ENCODE data around the gene PIGN.

The PIGN gene, protein sequence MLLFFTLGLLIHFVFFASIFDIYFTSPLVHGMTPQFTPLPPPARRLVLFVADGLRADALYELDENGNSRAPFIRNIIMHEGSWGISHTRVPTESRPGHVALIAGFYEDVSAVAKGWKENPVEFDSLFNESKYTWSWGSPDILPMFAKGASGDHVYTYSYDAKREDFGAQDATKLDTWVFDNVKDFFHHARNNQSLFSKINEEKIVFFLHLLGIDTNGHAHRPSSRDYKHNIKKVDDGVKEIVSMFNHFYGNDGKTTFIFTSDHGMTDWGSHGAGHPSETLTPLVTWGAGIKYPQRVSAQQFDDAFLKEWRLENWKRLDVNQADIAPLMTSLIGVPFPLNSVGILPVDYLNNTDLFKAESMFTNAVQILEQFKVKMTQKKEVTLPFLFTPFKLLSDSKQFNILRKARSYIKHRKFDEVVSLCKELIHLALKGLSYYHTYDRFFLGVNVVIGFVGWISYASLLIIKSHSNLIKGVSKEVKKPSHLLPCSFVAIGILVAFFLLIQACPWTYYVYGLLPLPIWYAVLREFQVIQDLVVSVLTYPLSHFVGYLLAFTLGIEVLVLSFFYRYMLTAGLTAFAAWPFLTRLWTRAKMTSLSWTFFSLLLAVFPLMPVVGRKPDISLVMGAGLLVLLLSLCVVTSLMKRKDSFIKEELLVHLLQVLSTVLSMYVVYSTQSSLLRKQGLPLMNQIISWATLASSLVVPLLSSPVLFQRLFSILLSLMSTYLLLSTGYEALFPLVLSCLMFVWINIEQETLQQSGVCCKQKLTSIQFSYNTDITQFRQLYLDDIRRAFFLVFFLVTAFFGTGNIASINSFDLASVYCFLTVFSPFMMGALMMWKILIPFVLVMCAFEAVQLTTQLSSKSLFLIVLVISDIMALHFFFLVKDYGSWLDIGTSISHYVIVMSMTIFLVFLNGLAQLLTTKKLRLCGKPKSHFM

DNA sequence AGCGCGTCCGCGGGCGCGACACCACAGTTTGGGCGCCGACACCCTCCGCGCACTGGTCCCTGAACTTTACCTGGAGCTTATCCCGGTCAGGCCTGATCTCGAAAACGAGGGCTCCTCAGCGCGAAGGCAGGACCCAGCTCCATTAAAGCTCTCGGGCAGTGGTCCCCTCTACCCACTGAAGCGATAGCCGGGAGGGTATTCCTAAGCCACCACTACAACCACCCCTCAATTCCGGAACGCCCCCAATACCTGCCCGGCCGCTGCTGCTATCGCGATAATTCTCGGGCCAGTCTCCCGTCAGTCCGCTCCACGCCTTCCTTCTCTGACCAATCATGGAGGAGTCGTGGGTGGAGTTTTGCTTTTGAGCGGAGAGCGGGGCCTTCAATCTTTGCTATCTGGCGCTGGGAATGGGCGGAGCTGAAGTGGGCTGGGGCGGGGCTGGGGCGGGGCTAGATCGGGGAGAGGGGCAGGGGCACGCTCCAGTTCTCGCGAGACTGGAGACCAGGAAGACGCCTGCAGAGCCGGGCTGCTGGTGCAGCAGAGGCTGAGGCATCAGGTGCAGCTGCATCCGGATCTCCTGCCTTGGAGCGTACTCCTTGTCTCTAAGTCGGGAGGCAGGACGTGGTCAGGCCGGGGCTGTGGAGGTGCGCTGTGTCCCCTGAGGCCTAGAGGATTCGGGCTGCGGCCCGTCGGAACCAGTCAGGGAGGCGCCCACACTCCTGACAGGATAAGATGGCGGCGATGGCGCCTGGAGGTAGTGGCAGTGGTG is at the start of gene PIGN, which contains the start of gene RELCH:
TSS of gene PIGN (minus strand) at position 283 of the 769 bp plus-strand sequence. CDS start 25,703 bp downstream, outside the sequence.
TSS of gene RELCH (plus strand) at position 482 of the 769 bp plus-strand sequence. CDS start at position 733, 251 bp downstream.
- peak; percentile 89 to 93 for DNase-seq

DNA sequence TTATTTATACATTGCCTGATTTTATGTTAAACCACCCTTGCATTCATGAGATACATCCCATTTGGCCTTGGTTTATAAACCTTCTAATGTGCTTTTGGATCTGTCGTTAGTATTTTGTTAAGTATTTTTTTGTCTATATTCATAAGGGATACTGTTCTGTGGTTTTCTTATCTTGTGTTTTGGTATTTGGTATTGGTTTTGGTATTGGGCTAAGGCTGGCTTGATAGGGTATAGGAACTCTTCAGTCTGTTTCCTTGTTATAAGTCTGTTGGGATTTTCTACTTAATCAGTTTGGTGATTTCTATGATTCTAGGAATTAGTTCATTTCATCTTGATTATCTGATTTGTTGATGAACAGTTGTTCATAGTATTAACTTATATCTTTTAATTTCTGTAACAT is 49.4 kb upstream of the PIGN start:
- DNase-seq, result no peak

DNA sequence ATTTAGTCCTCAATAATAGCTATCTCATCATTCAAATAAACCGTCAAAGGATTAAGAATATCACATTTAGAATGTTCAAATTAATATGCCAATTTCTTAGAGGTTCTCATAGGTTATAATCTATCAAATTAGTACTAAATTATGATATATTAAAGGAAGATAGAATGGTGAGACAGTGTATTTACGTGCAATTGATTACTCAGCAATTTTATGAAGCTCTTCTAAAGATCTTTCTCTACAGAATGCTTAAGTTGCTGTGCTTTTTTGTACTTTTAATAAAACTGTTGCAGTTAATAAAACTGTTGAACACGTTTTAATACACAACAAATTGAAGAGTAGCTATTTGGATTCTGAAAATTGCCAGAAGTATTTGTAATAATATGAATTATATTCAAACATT is 39.2 kb upstream of the PIGN start:
- DNase-seq, result no peak

DNA sequence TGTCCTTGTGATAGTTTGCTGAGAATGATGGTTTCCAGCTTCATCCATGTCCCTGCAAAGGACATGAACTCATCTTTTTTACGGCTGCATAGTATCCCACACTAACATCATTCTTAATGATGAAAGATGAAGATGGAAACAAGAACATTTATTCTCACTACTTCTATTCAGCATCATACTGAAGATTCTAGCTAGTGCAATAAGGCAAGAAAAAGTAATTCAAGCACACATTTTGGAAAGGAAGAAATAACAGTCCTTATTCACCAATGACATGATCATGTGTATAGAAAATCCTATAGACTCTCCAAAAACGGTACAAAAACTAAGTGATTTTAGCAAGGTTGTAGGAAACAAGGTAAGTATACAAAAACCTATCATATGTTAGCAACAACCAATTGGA is 37.4 kb upstream of the PIGN start:
- no peak for DNase-seq

DNA sequence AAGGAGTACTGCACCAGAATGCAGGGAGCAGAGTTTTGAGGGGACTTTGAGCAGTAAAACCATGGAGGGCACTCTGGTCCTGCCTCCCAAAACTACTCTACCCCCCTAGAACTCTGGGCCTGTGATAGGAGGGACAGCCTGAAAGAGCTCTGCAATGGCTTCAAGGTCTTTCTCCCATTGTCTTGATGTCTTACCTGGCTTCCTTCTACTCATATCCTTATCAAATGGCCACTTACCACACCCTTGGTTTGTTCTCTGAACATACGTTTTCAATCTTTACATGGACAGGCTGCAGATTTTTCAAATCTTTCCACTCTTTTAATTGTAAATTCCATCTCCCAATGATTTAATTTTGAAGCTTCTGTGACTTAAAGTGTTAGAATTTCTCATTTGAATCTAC is 27.9 kb upstream of the PIGN start:
- DNase-seq, result no peak

DNA sequence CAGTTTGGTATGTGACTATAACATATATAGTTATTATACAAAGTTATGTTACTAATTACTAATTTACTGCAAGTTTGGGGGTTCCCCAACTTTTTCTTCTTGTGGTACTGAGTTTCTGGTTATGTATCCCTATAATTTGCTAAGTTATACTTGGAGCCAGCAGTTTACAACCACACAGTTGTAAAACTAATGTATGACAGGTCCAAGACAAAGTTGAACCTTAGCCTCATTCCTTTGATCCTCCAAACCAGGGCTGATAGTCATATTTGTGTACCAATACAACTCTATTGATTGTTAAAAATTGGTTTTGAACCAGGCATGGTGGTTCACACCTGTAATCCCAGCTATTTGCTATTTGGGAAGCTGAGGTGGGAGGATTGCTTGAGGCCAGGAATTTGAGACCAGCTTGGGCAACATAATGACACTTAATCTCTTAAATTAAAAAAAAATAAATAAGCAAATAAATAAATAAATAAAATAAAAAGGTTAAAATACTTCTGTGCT is 24.5 kb upstream of the PIGN start:
- no peak for DNase-seq

DNA sequence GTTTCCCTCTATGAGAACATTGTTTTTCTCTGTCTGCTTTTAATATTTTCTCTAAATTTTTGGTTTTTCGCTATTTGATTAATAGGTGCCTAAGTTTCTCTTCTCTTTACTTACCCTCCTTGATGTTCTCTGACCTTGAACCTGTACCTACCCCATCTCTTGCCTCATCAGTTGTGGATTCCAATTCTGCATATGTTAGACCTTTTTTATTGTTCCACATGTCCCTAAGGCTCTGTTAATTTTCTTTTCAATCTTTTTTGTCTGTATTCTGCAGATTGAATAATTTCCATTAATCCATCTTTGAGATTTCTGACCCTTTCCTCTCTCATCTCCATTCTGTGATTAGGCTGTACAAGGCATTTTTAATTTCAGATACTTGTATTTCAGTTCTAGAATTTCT is 23.3 kb upstream of the PIGN start:
- DNase-seq, result no peak

DNA sequence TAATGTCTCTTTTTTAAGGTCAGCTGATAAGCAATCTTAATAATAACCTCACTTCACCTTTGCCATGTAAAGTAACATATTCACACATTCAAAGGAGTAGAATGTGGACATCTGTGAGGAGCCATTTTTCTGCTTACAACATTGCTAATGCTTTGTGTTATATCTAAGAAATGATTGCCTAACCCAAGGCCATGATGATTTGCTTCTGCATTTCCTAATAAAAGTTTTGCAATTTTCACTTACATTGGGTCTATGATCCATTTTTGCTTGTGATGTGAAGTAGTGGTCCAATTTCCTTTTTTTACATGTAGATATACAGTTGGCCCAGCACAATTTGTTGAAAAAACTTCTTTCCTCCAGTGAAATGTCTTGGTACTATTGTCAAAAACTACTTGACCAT is 22.2 kb upstream of the PIGN start:
- DNase-seq, result no peak

DNA sequence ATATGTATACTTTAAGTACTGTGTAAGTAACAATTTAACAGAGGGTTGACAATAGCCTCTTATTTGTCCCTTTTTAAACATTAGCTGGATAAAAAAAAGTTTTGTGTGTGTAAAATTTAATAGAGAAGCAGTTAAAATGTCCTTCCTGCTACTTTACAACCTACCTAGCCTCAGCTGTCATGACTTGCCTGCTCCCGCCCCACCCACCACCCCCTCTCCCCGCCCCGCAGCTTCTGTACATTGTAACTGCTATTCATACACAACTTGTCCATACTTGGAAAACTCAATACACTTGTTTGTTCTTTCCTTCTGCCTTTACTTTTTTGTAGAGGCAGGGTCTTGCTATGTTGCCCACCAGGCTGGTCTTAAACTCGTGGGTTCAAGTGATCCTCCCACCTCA is 19.7 kb upstream of the PIGN start:
- DNase-seq, result no peak

DNA sequence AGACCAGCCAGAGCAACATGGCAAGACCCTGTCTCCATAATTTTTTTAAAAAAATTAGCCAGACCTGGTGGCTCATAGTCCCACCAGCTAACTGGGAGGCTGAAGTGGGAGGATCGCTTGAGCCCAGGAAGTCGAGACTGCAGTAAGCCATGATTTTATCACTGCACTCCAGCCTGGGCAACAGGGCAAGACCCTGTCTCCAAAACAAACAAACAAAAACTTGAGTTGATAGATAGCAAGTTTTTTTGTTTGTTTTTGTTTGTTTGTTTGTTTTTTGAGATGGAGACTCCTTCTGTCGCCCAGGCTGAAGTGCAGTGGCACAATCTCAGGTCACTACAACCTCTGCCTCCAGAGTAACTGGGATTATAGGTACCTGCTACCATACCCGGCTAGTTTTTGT is 19.0 kb upstream of the PIGN start:
- DNase-seq, result no peak

DNA sequence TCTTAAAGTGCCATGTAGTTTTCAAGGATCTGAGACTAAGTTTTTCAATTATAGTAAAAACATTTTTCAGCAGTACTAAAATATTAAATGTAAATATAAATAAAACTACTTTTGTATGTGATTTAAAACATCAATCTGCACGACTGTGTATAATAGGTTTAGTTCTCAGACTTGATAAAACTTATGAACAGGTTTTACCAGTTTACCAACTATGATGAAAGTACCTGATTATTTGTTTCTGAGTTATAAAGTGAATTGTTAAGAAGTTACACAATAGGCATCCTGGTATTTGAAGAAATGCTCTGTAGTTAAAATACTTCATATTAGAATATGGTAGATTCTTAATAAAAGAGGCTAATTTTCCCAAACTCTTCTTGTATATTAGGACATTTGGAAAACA is 15.0 kb upstream of the PIGN start:
- DNase-seq, result no peak

DNA sequence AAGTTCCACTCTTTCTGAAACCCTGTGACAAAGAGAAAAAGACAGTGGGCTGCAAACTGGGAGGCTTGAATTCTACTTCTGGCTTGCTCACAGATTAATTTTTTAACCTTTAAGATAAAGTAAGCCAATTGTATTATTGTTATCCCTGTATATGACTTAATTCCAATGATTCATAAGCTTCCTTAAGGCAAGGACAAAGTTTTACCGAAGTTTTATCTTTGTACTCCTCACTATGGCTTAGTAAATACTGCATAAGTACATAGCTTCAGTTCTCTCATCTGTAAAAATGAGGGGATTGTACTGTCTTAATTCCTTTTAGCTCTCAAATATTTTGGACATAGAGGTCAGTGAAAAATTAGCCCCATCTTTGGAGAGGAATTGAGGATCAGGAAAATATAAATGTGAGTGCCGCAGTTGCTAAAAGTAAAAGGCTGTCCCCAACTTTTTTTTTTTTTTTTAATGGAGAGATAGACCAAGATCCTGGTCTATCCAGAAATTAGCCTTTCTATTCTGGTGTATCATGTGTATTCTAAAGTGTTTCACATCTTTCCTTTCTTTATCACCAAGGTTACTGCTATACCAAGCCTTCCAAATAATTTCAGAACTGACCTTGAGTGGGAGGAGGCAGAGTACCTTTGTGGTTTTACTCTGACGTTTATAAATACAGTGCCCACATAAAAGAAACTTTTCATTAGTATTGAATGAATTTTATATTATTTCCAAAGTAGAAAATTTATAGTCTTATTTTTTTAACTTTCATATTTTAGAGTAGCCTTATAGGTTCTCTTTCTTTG is 13.5 kb upstream of the PIGN start:
- no peak for DNase-seq

DNA sequence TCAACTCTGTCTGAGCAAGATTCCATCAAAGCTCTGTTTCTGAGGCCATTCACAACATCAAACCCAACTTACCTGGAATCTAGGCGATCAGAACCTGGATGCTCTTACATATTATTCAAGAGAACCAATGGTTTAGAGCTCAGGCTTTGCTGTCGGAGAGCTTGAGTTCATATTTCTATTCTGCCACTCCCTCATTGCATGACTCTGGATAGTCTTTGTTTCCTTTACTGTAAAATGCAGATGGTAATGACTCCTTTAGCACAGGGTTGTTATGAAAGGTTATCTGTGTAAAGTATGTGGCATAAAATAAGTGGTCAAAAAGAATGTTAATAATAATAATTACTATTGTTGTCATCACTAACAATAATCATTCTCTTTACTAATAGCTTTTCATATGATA is 12.8 kb upstream of the PIGN start:
- no peak for DNase-seq

DNA sequence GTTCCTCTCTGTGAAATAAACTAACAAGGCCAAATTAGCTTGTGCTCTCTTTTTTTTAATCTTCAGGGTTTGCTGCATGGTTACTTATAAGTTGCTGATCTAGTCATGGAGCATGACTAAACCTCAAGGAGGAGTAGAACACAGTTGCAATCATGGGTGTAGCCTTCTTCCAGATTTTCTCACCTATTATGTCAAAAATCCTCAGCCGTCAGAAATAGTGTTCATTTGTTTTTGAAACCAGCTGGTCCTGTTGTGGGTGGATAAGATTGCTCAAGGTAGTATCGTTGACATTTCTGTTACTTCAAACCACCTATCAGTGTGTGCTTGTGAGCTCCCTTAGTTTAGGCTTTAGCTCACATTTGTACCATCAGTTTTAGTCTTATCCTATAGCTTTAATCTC is 11.4 kb upstream of the PIGN start:
- DNase-seq, result no peak

DNA sequence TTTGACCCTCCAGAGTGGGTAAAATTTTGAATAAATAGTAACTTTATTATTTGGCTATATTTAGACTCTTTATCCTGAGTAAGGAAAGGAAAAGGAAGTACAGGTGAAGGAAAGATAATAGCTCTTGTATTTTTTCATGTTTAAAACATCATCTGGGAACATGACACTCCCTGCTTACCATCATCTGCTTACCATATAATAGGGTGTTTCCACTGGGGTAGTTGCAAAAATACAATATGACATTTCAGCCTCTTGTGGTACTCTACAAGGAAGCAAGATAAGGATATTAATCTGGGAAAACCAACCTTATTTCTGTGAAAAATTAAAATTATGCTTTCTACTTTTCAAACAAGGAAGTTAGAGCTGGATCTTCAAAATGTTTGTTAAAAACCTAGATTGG is 10.1 kb upstream of the PIGN start:
- DNase-seq, result no peak

DNA sequence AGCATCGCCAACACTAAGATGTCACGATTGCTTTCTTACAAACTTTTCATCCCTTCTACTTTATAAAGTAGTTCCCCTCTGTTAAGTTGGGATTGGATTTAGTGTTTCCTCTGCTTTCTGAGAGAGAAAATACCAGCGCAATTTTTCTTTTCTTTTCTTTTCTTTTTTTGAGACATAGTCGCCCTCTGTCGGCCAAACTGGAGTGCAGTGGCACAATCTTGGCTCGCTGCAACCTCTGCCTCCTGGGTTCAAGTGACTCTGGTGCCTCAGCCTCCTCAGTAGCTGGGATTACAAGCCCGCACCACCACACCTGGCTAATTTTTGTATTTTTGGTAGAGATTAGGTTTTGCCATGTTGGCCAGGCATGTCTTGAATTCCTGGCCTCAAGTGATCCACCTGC is 9.2 kb upstream of the PIGN start:
- DNase-seq, result no peak

DNA sequence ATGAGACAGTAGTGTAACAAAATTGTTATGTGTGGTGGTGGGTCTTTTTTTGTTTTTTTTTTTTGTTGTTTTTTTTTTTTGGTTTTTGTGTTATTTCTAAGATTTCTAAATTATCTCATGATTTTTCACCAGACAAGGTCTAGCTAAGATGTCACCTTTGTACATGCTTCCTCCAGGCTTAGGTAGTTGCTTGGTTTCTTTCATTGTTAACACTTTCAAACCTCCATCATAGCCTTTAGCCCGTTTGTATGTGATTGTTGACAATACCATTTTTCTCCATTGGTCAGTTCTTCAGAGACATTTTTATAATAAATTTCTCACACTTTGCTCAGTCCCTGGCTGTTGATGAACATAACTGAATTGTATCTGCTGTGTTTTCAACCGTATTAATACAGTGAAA is 2.4 kb upstream of the PIGN start:
- no peak for DNase-seq

DNA sequence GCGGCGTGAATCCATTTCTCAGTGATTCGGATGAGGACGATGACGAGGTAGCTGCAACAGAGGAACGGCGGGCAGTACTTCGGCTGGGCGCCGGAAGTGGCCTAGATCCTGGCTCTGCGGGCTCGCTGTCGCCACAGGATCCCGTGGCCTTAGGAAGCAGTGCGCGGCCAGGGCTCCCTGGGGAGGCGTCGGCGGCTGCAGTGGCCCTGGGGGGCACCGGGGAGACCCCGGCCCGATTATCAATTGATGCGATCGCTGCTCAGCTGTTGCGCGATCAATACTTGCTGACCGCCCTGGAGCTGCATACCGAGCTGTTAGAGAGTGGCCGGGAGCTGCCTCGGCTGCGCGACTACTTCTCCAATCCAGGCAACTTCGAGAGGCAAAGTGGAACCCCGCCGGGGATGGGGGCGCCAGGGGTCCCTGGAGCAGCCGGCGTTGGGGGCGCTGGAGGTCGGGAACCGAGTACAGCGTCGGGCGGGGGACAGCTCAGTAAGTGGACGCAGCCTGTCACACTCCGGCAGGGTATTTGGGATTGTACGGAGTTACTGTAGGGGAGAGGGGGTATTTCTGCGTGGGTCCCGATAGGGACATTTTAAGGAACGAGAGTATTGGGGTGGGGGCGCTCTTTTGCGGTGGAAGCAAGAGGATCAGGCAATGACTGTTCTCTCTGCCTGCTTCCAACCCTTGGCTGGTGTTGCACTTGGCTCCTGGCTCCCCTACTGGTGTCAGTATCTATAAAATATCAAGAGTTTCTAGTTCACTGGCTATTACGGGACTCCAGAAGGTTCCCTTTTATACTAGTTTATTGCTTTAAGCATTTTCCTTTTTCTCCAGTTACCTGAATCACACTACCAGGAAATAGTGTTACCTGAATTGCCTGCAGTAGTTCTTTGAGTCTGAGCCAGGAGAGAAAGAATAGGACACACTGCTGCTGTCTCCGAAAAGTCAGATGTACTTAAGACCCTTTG is 971 bp upstream of the PIGN start:
- DNase-seq, result peak; percentile 15 to 38

DNA sequence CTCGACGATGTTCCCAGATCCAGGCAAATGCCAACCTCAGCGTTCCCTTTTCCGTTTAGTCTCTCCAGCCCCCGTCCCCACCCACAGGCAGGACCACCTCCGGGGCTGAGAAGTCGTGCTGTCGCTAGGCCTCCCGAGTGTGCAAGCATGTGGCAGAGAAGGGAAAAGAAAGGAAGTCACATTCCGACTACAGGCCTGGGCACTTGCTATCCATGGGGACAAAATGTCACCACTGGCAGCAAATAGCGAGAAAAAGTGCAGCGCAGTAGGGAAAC is 420 bp downstream of the PIGN start:
- DNase-seq, result no peak

DNA sequence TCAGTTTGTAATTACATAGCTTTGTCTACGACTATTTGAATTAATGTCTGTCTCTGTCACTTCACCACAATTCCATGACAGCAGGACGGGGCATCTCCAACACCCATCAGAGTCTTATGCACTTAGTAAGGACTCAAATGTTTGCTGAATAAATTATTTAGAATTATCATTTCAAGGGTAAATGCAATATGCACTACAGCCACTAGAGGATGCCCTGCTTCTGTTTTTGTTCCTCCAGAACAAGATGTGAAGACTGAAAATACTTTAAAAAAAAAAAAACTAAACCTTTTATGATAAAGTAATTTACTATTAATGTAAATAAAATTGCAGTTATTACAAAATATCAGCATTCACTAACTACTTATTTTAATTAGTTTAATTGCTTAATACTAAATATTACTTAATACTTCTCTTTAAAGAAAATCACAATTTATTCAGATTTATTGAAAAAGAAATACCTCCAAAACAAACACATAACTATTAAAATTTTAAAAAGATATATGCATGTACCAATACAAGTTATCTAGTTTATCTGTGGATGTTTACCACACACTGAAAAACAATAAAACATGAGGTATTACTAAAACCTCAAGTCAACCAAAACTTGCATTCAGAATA is 3.2 kb downstream of the PIGN start:
- DNase-seq, result peak; percentile 13 to 35

DNA sequence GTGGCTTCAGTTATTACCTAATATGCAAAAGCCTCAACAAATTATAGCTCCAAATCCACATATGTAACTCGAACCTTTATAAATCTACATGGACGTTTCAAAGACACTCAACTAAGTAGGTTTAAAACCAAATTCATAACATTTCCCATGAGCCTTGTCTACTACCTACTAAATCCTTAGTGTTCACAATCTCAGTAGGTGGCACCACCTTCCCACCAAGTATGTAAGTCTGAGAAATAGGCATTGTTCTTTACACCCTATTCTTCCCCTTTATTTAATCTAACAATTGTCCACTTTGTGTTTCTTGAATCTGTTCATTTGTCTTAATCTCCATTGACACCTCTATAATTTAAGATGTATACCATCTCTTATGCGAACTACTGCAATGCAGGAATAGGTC is 4.6 kb downstream of the PIGN start:
- no peak for DNase-seq
